ENCODE results near the gene STX2.

The STX2 gene

GRCh38 chr12:130831876-130832405 is 7.1 kb downstream of the STX2 start:
- in situ Hi-C loops (cut with MboI; ENCODE audit: low sequenced_read_pairs): no loop called here

GRCh38 chr12:130831246-130831645 is 7.8 kb downstream of the STX2 start:
- in situ Hi-C loops (cut with MboI; ENCODE audit: low sequenced_read_pairs): no loop called here

- in situ Hi-C loops (cut with MboI; ENCODE audit: low sequenced_read_pairs): no loop called here
These were observed 8.9 kb downstream of the STX2 start for GRCh38 chr12:130830246-130830551.

GRCh38 chr12:130829391-130830245 is 9.4 kb downstream of the STX2 start:
- in situ Hi-C loops (cut with MboI; ENCODE audit: low sequenced_read_pairs): no loop called here

- in situ Hi-C loops (cut with MboI; ENCODE audit: low sequenced_read_pairs): no loop called here
These were observed 10.2 kb downstream of the STX2 start for GRCh38 chr12:130828895-130829294.

GRCh38 chr12:130827432-130827831 is 11.6 kb downstream of the STX2 start:
- in situ Hi-C loops (cut with MboI; ENCODE audit: low sequenced_read_pairs): no loop called here

- in situ Hi-C loops (cut with MboI; ENCODE audit: low sequenced_read_pairs): no loop called here
These were observed 12.8 kb downstream of the STX2 start for GRCh38 chr12:130826151-130826801.

GRCh38 chr12:130825771-130826150 is 13.3 kb downstream of the STX2 start:
- in situ Hi-C loops (cut with MboI; ENCODE audit: low sequenced_read_pairs): no loop called here

- in situ Hi-C loops (cut with MboI; ENCODE audit: low sequenced_read_pairs): no loop called here
These were observed 19.4 kb downstream of the STX2 start for GRCh38 chr12:130819681-130820080.

- in situ Hi-C loops (cut with MboI; ENCODE audit: low sequenced_read_pairs): no loop called here
These were observed 20.1 kb downstream of the STX2 start for GRCh38 chr12:130818635-130819576.

GRCh38 chr12:130818272-130818634 is 20.8 kb downstream of the STX2 start:
- in situ Hi-C loops (cut with MboI; ENCODE audit: low sequenced_read_pairs): no loop called here

GRCh38 chr12:130817804-130818203 is 21.2 kb downstream of the STX2 start:
- in situ Hi-C loops (cut with MboI; ENCODE audit: low sequenced_read_pairs): no loop called here

- in situ Hi-C loops (cut with MboI; ENCODE audit: low sequenced_read_pairs): no loop called here
These were observed 23.0 kb downstream of the STX2 start for GRCh38 chr12:130816097-130816496.

GRCh38 chr12:130815028-130815741 is 23.9 kb downstream of the STX2 start:
- in situ Hi-C loops (cut with MboI; ENCODE audit: low sequenced_read_pairs): no loop called here

GRCh38 chr12:130813949-130814348 is 25.1 kb downstream of the STX2 start:
- in situ Hi-C loops (cut with MboI; ENCODE audit: low sequenced_read_pairs): no loop called here

- in situ Hi-C loops (cut with MboI; ENCODE audit: low sequenced_read_pairs): no loop called here
These were observed 25.6 kb downstream of the STX2 start for GRCh38 chr12:130813436-130813835.

GRCh38 chr12:130809791-130810190 is 29.3 kb downstream of the STX2 start:
- in situ Hi-C loops (cut with MboI; ENCODE audit: low sequenced_read_pairs): no loop called here

GRCh38 chr12:130807309-130807708 is 31.7 kb downstream of the STX2 start:
- in situ Hi-C loops (cut with MboI; ENCODE audit: low sequenced_read_pairs): no loop called here

- in situ Hi-C loops (cut with MboI; ENCODE audit: low sequenced_read_pairs): no loop called here
These were observed 32.5 kb downstream of the STX2 start for GRCh38 chr12:130806574-130806973.

GRCh38 chr12:130805635-130806034 is 33.4 kb downstream of the STX2 start:
- in situ Hi-C loops (cut with MboI; ENCODE audit: low sequenced_read_pairs): no loop called here

- in situ Hi-C loops (cut with MboI; ENCODE audit: low sequenced_read_pairs): no loop called here
These were observed 34.8 kb downstream of the STX2 start for GRCh38 chr12:130804216-130804615.
